NCI-H1105 treated with DMSO at 0.1 percent for 48 hours (cell line): Measurements from ENCODE around the gene VIM.
"Not testable (repeated sequence)": the region's sequence is repeated elsewhere in the genome, so short reads cannot be mapped to it uniquely, and the experiment has no call there.

ENCODE experiments used
- DNase-seq: peaks from one replicate; lab custom pipeline; 2025; lab: John Stamatoyannopoulos, UW

VIM gene

DNA sequence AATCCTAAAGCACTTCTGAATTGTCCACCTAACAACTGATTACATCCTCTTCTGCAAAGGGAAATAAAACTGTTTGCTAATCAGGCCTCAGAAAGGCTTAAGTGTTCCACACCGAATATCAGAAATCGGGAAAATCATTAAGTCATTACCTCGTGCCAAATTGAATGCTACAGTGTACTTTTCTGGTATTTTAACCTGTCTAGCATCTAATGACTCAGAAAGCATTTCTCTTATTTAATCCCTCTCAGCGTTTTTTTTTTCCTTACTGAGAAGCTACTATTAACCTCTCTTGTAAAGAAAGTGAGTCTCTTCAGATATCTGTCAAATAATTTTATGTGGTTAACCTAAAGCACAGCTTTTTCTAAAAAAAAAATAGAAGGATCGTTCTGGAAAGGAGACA lies 28.6 kb downstream of the VIM start:
- no peak for DNase-seq

- DNase-seq, result peak; percentile 50
Measured at GRCh38 chr10:17257466-17258321, 29.7 kb downstream of the VIM start.

DNA sequence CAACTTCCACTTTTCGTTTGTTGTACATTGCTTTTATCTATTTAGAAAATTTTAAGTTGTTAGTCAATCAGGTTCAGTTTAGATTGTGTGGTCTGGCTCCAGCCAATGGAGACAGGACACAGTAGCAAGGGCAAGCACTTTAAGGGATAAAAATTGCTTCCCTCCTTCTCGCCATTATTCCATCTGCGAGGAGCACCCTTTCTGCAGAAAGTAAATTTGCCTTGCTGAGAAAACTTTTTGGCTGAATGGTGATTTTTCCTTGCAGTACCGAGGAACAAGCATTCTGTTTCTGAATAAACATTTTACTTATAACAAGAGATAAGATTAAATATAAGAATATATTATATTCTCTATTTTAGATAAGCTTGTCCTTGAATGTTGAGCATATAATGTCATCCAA lies 34.5 kb downstream of the VIM start:
- DNase-seq, result no peak

DNA sequence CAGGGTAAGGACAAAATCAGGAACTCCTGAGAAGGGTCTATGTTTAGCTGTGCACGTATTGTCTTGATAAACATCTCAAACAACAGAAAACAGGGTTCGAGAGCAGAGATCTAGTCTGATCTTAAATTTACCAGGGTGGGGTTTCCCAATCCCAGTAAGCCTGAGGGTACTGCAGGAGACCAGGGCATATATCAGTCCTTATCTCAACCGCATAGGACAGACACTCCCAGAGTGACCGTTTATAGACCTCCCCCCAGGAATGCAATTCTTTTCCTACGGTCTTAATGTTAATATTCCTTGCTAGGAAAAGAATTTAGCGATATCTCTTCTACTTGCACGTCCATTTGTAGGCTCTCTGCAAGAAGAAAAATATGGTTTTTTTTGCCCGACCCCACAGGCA lies 35.5 kb downstream of the VIM start:
- no peak for DNase-seq

- no peak for DNase-seq
Measured at GRCh38 chr10:17265468-17265867, 37.4 kb downstream of the VIM start.

GRCh38 chr10:17266549-17266948 lies 38.5 kb downstream of the VIM start:
- not testable (repeated sequence) for DNase-seq

DNA sequence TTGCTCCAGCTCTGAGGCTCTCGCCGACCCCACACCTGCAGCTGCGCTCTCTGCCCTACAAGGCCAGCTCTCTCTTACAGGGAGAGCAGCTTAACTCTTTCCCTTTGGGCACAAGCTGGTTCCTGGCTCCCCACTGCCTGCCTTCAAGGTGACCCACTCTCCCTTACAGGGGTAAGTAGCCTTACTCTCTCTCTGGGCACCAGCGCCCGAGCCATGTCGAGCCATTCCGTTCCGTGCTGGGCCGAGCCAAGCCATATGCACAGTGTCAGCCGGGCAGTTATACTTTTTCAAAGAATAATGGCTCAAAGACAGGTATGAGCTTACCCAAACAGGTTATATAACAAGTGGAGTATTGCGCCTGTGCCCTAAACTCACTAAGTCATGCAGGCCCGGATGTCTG lies 44.6 kb downstream of the VIM start:
- DNase-seq, result no peak

DNA sequence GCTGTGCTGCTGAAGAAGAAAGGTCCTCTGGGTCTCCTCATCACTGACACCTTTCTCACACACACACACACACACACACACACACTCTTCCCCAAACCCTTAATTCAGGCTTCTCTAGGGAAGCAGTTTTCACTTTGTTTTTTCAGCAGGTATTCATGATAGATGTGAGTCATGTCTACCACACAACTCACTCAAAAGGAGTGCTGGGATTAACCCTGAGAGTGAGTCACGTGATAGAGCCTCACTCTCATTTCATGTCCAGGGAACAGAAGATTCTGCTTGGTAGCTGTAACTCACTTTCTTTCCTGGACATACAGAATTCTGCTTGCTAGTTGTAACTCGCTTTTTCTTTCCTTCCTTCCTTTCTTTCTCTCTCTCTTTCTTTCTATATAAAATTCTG lies 45.4 kb downstream of the VIM start:
- no peak for DNase-seq

DNA sequence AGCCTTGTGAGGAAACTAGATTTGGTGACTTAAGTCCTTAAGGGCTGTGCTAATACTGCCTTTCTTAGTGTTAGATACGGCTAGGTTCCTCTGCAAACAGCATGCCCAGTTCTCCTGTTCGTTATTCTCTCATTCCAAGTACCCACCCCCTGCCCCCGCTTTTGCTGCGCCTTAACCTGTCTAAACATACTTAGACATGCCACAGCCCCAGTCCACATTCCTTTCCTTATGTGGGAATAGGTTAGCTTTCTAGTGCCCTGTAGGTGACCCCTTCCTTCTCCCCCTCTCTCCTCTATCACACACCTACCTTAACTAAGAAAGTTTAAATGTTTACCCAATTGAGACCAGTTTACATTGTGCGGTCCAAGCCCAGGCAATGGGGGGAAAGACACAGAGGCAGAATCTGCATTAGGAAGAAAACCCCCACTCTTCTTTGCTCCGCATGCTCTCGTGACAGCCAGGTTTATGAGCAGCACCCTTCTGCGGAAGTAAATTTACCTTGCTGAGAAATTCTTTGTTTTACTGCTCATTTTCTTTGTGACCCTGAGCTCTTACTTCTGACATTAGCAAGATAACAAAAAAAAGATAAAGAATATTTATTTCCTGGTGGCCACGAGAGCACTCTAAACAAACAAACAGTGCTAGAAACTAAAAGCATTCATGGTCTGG lies 48.8 kb downstream of the VIM start:
- DNase-seq, result no peak

DNA sequence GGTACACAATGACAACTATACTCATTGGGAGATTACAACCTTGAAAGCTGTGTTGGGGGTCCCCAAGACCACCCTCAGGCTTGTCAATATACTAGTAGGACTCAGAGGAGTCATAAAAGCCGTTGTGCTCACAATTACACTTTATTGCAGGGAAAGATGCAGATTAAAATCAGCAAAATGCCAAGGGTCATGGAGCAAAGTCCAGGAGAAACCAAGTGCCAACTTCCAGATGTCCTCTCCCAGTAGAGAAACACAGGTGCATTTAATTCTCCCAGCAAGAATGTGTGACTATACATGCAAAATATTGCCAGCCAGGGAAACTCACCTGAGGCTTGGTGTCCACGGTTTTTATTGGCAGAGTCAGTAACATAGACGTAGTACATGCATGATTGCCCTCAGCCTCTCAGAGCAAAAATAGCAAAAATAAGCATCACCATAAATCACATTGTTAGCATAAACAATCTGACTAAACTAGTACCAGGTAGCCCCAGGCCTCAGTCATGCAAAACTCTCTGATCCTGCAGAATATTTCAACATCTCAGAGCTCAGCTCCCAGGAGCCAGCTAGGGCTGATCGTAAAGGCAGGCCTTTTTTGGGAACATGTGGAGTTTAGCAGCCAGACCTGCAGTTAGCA lies 50.7 kb downstream of the VIM start:
- no peak for DNase-seq

- no peak for DNase-seq
Measured at GRCh38 chr10:17282311-17282710, 54.3 kb downstream of the VIM start.

GRCh38 chr10:17286562-17287550 lies 58.8 kb downstream of the VIM start:
- no peak for DNase-seq
